HCT116 (cell line): Measurements from ENCODE around the gene CFL1. TPM values are rescaled to one million over a fixed set of nuclear protein-coding genes. Genes with fewer than 3 reads are reported as not detected.

Experiments used
- ATAC-seq: fragments of 200-7000 bp; cut with Tn5 transposase; 2 replicates; pipeline ENCODE4 v1.9.1; 2020; ENCODE audit warnings: mild to moderate bottlenecking, moderate library complexity
- BruUV-seq: library from RNA; stranded (reverse); fragments of 400-500 nt; replicated peaks from 2 replicates; lab custom pipeline; 2021; lab: Mats Ljungman, UMichigan
- CTCF ChIA-PET: fragments of 300-600 bp; sonication (Branson Sonifier 250); formaldehyde crosslinking; loops from one replicate; lab custom pipeline; 2021; ENCODE audit warnings: antibody characterized with exemption; lab: Charles Lee
- POLR2A ChIA-PET: fragments of 300-600, 350-600 bp; sonication (Branson Sonifier 250); formaldehyde crosslinking; loops from one replicate; lab custom pipeline; 2021; ENCODE audit warnings: antibody characterized with exemption; lab: Charles Lee
- RAD21 ChIA-PET, 2 experiments: fragments of 300-600 bp; sonication (Branson Sonifier 250); formaldehyde crosslinking; loops; one replicate each; lab custom pipeline; 2023; ENCODE audit warnings: low total read pairs in 2 of 2; ENCODE audit not compliant: uncharacterized antibody in 2 of 2, unreplicated experiment in 2 of 2, low non-redundant PET in 1 of 2; lab: Charles Lee
- DNase-seq: peaks from one replicate; pipeline ENCODE4 v3.0.0-alpha.2; 2010; ENCODE audit warnings: low read depth, low spot score
- H2AFZ ChIP-seq: fragments of 200-600 bp; shearing (Covaris generic), sonication (generic); 2 replicates; pipeline ENCODE4 v1.6.1; 2017; ENCODE audit warnings: low read depth, mixed run types, mixed read lengths, antibody characterized with exemption, low read length; ENCODE audit not compliant: poor library complexity, severe bottlenecking
- H3K27ac ChIP-seq: 2 replicates; pipeline ENCODE4 v1.5.1; 2012; ENCODE audit warnings: low read depth, low read length
- H3K27me3 ChIP-seq: fragments of 200-600 bp; sonication (generic); 2 replicates; pipeline ENCODE4 v1.6.1; 2016; ENCODE audit warnings: mixed run types, low read length, mixed read lengths; ENCODE audit not compliant: insufficient read depth
- H3K36me3 ChIP-seq, 2 experiments: fragments of 200-500 bp in 1 of 2; fragments of 200-600 bp in 1 of 2; sonication (Bioruptor generic) in 1 of 2; sonication (generic) in 1 of 2; 2 replicates each; pipeline versions ENCODE4 v1.5.1 to v1.6.1; 2014 to 2016; ENCODE audit warnings: low read length in 2 of 2, inconsistent platforms in 1 of 2, mixed read lengths in 1 of 2, mixed run types in 1 of 2; ENCODE audit not compliant: insufficient read depth in 2 of 2, control insufficient read depth in 1 of 2
- H3K4me1 ChIP-seq, 2 experiments: fragments of 200-600 bp in 1 of 2; sonication (generic) in 1 of 2; 2 replicates each; pipeline versions ENCODE4 v1.5.1 to v1.6.1; 2012 to 2017; ENCODE audit warnings: low read length in 2 of 2, inconsistent platforms in 1 of 2, mild to moderate bottlenecking in 1 of 2, mixed read lengths in 1 of 2, mixed run types in 1 of 2, moderate library complexity in 1 of 2; ENCODE audit not compliant: insufficient read depth in 2 of 2, control insufficient read depth in 1 of 2
- H3K4me2 ChIP-seq: fragments of 200-600 bp; sonication (generic); 2 replicates; pipeline ENCODE4 v1.6.1; 2017; ENCODE audit warnings: mixed run types, low read length, mixed read lengths
- H3K4me3 ChIP-seq, 2 experiments: fragments of 200-600 bp in 1 of 2; sonication (generic) in 1 of 2; replicated peaks in 1 of 2; 2 replicates each; pipeline ENCODE4 v1.5.1; 2011 to 2016; ENCODE audit warnings: low read length in 2 of 2, control low read depth in 1 of 2, low read depth in 1 of 2, mild to moderate bottlenecking in 1 of 2, mixed read lengths in 1 of 2, mixed run types in 1 of 2
- H3K79me2 ChIP-seq: fragments of 200-600 bp; sonication (generic); 2 replicates; pipeline ENCODE4 v1.6.1; 2017; ENCODE audit warnings: mild to moderate bottlenecking, mixed run types, low read length, moderate library complexity, mixed read lengths; ENCODE audit not compliant: insufficient read depth
- H3K9ac ChIP-seq: fragments of 200-600 bp; sonication (generic); 2 replicates; pipeline ENCODE4 v1.6.1; 2016; ENCODE audit warnings: low read length, mixed read lengths
- H3K9me2 ChIP-seq: fragments of 200-600 bp; sonication (generic), shearing (Covaris generic); 2 replicates; pipeline ENCODE4 v1.6.1; 2017; ENCODE audit warnings: mixed run types, mild to moderate bottlenecking, moderate library complexity; ENCODE audit not compliant: insufficient read depth
- H3K9me3 ChIP-seq, 2 experiments: fragments of 200-500 bp in 1 of 2; fragments of 200-600 bp in 1 of 2; sonication (Bioruptor generic) in 1 of 2; sonication (generic) in 1 of 2; 2 replicates each; pipeline ENCODE4 v1.6.1; 2014 to 2017; ENCODE audit warnings: low read length in 2 of 2, mixed read lengths in 2 of 2, inconsistent platforms in 1 of 2, low read depth in 1 of 2, mild to moderate bottlenecking in 1 of 2, mixed run types in 1 of 2, moderate library complexity in 1 of 2; ENCODE audit not compliant: control insufficient read depth in 1 of 2, insufficient read depth in 1 of 2
- H4K20me1 ChIP-seq: fragments of 200-600 bp; sonication (generic), shearing (Covaris generic); 2 replicates; pipeline ENCODE4 v1.6.1; 2017; ENCODE audit warnings: mixed run types, mild to moderate bottlenecking, moderate library complexity; ENCODE audit not compliant: insufficient read depth
- CBX3 ChIP-seq: IDR thresholded peaks from 2 replicates; pipeline ENCODE4 v1.6.1; 2012; ENCODE audit warnings: low read depth
- CEBPB ChIP-seq: IDR thresholded peaks from 2 replicates; pipeline ENCODE4 v1.6.1; 2012; ENCODE audit warnings: low read depth
- EZH2 ChIP-seq: fragments of 200-600 bp; sonication (generic); IDR thresholded peaks from 2 replicates; pipeline ENCODE4 v1.6.1; 2017; ENCODE audit warnings: antibody characterized with exemption, mixed run types
- EZH2phosphoT487 ChIP-seq: fragments of 200-600 bp; IDR thresholded peaks from 2 replicates; pipeline ENCODE4 v1.6.1; 2018; ENCODE audit warnings: antibody characterized with exemption, borderline replicate concordance
- FOSL1 ChIP-seq: IDR thresholded peaks from 2 replicates; pipeline ENCODE4 v1.6.1; 2012; ENCODE audit warnings: low read depth
- JUND ChIP-seq: IDR thresholded peaks from 2 replicates; pipeline ENCODE4 v1.6.1; 2012
- MAX ChIP-seq: IDR thresholded peaks from 2 replicates; pipeline ENCODE4 v1.6.1; 2012
- POLR2AphosphoS5 ChIP-seq: IDR thresholded peaks from 2 replicates; pipeline ENCODE4 v1.6.1; 2011; ENCODE audit warnings: mild to moderate bottlenecking, low read depth, low read length, moderate library complexity
- RAD21 ChIP-seq: IDR thresholded peaks from 2 replicates; pipeline ENCODE4 v1.6.1; 2012; ENCODE audit warnings: low read depth, mild to moderate bottlenecking
- REST ChIP-seq: IDR thresholded peaks from 2 replicates; pipeline ENCODE4 v1.6.1; 2012; ENCODE audit warnings: low read depth
- SIN3A ChIP-seq: IDR thresholded peaks from 2 replicates; pipeline ENCODE4 v1.6.1; 2012; ENCODE audit warnings: low read depth
- SP1 ChIP-seq: IDR thresholded peaks from 2 replicates; pipeline ENCODE4 v1.6.1; 2012; ENCODE audit warnings: low read depth
- SRF ChIP-seq: IDR thresholded peaks from 2 replicates; pipeline ENCODE4 v1.6.1; 2012; ENCODE audit warnings: low read depth
- YY1 ChIP-seq: IDR thresholded peaks from 2 replicates; pipeline ENCODE4 v1.6.1; 2011; ENCODE audit warnings: low read length, low read depth, moderate library complexity, mild to moderate bottlenecking; ENCODE audit not compliant: insufficient replicate concordance; ENCODE audit errors: extremely low read depth
- ZBTB33 ChIP-seq: IDR thresholded peaks from 2 replicates; pipeline ENCODE4 v1.6.1; 2011; ENCODE audit warnings: mild to moderate bottlenecking, low read length, moderate library complexity; ENCODE audit not compliant: insufficient replicate concordance; ENCODE audit errors: extremely low read depth
- intact Hi-C: fragments of 100-400 bp; cut with micrococcal nuclease; formaldehyde crosslinking; loops from 2 replicates; pipeline ENCODE4 v1.10.0; 2022
- total RNA-seq: library from RNA; stranded (reverse); gene quantifications from one replicate; pipeline ENCODE4 v1.2.1, GENCODE V29; 2021; ENCODE audit not compliant: unreplicated experiment
- TF ChIP-seq, protein P1 (sequence below), 3 experiments: fragments of 200-600 bp in 1 of 3; sonication (generic) in 1 of 3; IDR thresholded peaks in 2 of 3; conservative IDR thresholded peaks in 1 of 3; 2 replicates each; pipeline ENCODE4 v1.5.1; 2012 to 2017; ENCODE audit warnings: low read depth in 2 of 3, low read length in 2 of 3, antibody characterized with exemption in 1 of 3, borderline replicate concordance in 1 of 3, control low read depth in 1 of 3, mild to moderate bottlenecking in 1 of 3, mixed read lengths in 1 of 3, mixed run types in 1 of 3, moderate library complexity in 1 of 3; ENCODE audit not compliant: insufficient read depth in 1 of 3

Gene CFL1
- total RNA-seq, 1 experiment from 2014 or later, result 1,270 TPM

DNA sequence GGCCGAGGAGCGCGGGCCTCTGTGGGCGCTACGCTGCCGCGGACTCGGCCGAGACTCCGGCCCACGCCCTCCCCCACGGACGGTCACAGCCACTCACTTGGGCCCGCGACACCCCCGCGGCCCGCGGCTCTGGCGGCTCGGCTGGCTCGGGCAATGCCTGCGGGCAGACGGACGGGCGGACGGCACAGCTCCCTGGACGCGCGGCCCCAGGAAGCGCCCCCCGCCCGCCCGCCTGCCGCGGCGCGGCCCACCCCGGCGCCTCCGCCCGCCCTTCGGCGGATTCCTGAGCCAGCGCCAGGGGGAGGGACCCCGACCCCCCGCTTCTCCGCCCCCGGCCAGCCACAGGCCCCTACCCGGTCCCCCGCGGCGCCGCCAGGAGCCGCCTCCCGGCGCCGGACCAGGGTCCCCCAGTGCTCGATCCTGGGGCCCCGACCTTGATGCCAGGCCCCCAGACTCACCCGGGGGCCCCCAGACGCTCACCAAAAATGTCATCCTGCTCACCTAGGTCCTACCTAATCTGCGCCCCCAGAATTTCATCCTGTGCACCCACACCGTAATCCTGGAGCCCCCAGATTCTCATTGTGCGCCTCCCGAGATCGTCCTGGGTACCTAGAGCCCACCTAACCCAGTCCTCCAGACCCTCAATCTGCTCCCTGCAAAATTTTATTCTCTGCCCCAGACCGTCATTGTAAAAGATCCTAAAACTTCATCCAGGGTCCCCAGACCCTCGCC, 14.8 kb upstream of the CFL1 start, which contains the start of gene EFEMP2:
Gene EFEMP2, minus strand, starts transcription at position 215 of the 732 bp plus-strand sequence. CDS start 446 bp downstream, outside the sequence.
- ChIA-PET POLR2A (interaction anchor here (1.5 to 4.8 kb wide), 2 partner anchors 12 to 13 kb away, joined by 3 to 36 read pairs; partner anchors contain the start of genes CFL1 and MUS81), CTCF (interaction anchor here (1.5 to 1.8 kb wide), 3 partner anchors 12 to 16 kb away, joined by 6 to 9 read pairs (median 8); partner anchors contain the start of genes FIBP and MUS81)
- H3K27ac ChIP-seq, result peak within 1 kb of the TSS; percentile 55

More for the DNA sequence above, 14.8 kb upstream of the CFL1 start, which contains the start of gene EFEMP2:
- intact Hi-C loops, result loop anchor here (5.0 kb wide), 1 partner anchor 160 kb away; the partner anchor contains the start of gene KAT5
- BruUV-seq, result TSS peak; percentile 83
- peak within 1 kb of the TSS; percentile 52 to 55 for H3K4me3 ChIP-seq
- no peak for TF ChIP-seq CEBPB
- TF ChIP-seq SP1, result no peak
- TF ChIP-seq, protein P1, sequence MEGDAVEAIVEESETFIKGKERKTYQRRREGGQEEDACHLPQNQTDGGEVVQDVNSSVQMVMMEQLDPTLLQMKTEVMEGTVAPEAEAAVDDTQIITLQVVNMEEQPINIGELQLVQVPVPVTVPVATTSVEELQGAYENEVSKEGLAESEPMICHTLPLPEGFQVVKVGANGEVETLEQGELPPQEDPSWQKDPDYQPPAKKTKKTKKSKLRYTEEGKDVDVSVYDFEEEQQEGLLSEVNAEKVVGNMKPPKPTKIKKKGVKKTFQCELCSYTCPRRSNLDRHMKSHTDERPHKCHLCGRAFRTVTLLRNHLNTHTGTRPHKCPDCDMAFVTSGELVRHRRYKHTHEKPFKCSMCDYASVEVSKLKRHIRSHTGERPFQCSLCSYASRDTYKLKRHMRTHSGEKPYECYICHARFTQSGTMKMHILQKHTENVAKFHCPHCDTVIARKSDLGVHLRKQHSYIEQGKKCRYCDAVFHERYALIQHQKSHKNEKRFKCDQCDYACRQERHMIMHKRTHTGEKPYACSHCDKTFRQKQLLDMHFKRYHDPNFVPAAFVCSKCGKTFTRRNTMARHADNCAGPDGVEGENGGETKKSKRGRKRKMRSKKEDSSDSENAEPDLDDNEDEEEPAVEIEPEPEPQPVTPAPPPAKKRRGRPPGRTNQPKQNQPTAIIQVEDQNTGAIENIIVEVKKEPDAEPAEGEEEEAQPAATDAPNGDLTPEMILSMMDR (IDR thresholded peaks at IDR 0.05 in 2 of 3, conservative IDR thresholded peaks at IDR 0.05 in 1 of 3; ENCODE audit: borderline replicate concordance in 1 of 3, insufficient read depth in 1 of 3, low read depth in 2 of 3, low read length in 2 of 3), result no peak
- TF ChIP-seq RAD21, result no peak
- no peak for TF ChIP-seq EZH2
- TF ChIP-seq MAX, result no peak
- no peak for TF ChIP-seq YY1
- no peak for TF ChIP-seq CBX3
- TF ChIP-seq REST, result no peak
- no peak for TF ChIP-seq ZBTB33
- TF ChIP-seq SIN3A, result no peak
- no peak for TF ChIP-seq POLR2AphosphoS5
- no peak for TF ChIP-seq EZH2phosphoT487
- TF ChIP-seq FOSL1, result no peak
- TF ChIP-seq SRF, result no peak
- TF ChIP-seq JUND, result no peak
- H3K4me2 ChIP-seq, result peak within 1 kb of the TSS; percentile 81
- no peak within 1 kb of the TSS for H2AFZ ChIP-seq
- H3K27me3 ChIP-seq, result no peaks in the 10 kb centered on the region
- no peaks in the 10 kb centered on the region for H4K20me1 ChIP-seq
- peaks cover 10 to 13% of the 10 kb centered on the region in 2 experiments; a peak in 3 of 4 replicates for H3K4me1 ChIP-seq
- RAD21 ChIA-PET, result interaction anchor here in 1 of 2 experiments (0.6 kb wide), 1 partner anchor 15 kb away, joined by 3 read pairs; the partner anchor contains the start of gene FIBP
- no peaks in the 10 kb centered on the region for H3K79me2 ChIP-seq
- H3K9me3 ChIP-seq, result no peaks in the 10 kb centered on the region
- no peaks in the 10 kb centered on the region for H3K9me2 ChIP-seq
- no peak for DNase-seq
- H3K9ac ChIP-seq, result peak within 1 kb of the TSS; percentile 58
- H3K36me3 ChIP-seq, result no peaks in the 10 kb centered on the region
- no peak for ATAC-seq
